H1 (cell line): ENCODE results near the gene PTPRE. TPM values are rescaled to one million over a fixed set of nuclear protein-coding genes. Genes with fewer than 3 reads are reported as not detected.

Source experiments
- ASH2L ChIP-seq: fragments of 200-600, 300-600 bp; sonication (generic); IDR thresholded peaks from one replicate; pipeline ENCODE4 v1.7.1; 2017; ENCODE audit warnings: low read length
- CBX5 ChIP-seq: fragments of 300-800, 300-1000 bp; sonication (generic); IDR thresholded peaks from 2 replicates; pipeline ENCODE4 v1.7.1; 2016; ENCODE audit warnings: antibody characterized with exemption, low read length, low read depth
- CEBPB ChIP-seq: IDR thresholded peaks from 2 replicates; pipeline ENCODE4 v1.6.1; 2012; ENCODE audit warnings: low read depth, low read length
- EZH2 ChIP-seq: fragments of 200-600 bp; sonication (generic); IDR thresholded peaks from 2 replicates; pipeline ENCODE4 v1.7.1; 2012; ENCODE audit warnings: low read depth, mild to moderate bottlenecking, moderate library complexity, low read length, inconsistent platforms; ENCODE audit not compliant: severe bottlenecking
- MAFK ChIP-seq: IDR thresholded peaks from 2 replicates; pipeline ENCODE4 v1.6.1; 2012; ENCODE audit warnings: low read depth, mild to moderate bottlenecking, improper control_type of control experiment, low read length
- TEAD4 ChIP-seq: IDR thresholded peaks from 2 replicates; pipeline ENCODE4 v1.6.1; 2012; ENCODE audit warnings: low read depth, low read length, inconsistent platforms, mixed read lengths
- polyA plus RNA-seq, 7 experiments: library from polyadenylated mRNA; depleted of rRNA in 3 of 7; stranded (reverse) in 5 of 7; unstranded in 2 of 7; fragments of >200 nt in 5 of 7; fragments of 200-250 nt in 2 of 7; gene quantifications; 1 replicate in 5 of 7; 2 replicates in 1 of 7; 4 replicates in 1 of 7; pipeline versions ENCODE4 v1.2.1 to v1.2.3, GENCODE V29; 2011 to 2013; ENCODE audit warnings: missing spikeins in 2 of 7, mixed read lengths in 2 of 7
- total RNA-seq: library from RNA; stranded (reverse); fragmentation: NEBNext Ultra II Directional; extraction: Animal tissue kit (Norgen Biotek cat#: 25700); gene quantifications from 2 replicates; pipeline ENCODE4 v1.2.1, GENCODE V29; 2021
- TF ChIP-seq, protein P1 (sequence below): IDR thresholded peaks from 2 replicates; pipeline ENCODE4 v1.6.1; 2011; ENCODE audit warnings: low read depth, mild to moderate bottlenecking, low read length; ENCODE audit not compliant: insufficient read depth

The PTPRE gene
- total and polyA plus RNA-seq, 2 of the 8 experiments (the other 6 are each of a cell fraction or from before 2014, with no cell fraction given): 0.33 to 0.54 TPM

DNA sequence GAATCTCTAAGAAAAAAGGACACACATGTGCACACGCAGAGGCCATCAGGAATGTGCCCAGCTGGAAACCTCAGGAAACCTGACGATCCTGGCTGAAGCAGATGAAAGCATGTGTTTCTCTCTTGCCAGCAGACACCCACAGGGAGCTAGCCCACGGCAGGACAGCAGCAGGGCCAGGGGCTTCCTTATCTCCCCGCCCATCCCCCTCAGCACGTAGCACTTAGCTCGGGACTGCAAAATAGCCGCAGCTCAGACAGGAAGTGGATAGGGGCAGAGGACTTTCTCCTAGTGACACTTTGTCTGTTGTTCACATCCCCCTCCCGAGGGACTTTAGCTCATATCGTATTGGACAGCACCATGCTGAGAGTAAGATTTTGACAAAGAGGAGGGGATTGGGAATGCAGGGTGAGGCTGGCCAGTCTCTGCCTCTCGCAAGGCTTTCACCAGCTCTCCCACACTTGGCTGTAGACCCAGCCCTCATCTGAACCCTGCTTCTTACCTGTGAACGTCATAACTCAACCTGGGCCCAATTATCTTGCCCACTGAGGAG lies 155.5 kb downstream of the PTPRE start (continued):
- TF ChIP-seq MAFK: no peak
- no peak for TF ChIP-seq CEBPB
- no peak for TF ChIP-seq EZH2
- TF ChIP-seq ASH2L: no peak
- TF ChIP-seq CBX5: no peak
- TF ChIP-seq, protein P1, sequence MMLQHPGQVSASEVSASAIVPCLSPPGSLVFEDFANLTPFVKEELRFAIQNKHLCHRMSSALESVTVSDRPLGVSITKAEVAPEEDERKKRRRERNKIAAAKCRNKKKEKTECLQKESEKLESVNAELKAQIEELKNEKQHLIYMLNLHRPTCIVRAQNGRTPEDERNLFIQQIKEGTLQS: no peak
- TF ChIP-seq TEAD4: no peak
